Liver (tissue), 9 donors: ENCODE measurements around the gene PLA1A. TPM values are rescaled to one million over a fixed set of nuclear protein-coding genes. Genes with fewer than 3 reads are reported as not detected.
"Not testable (repeated sequence)": the region's sequence is repeated elsewhere in the genome, so short reads cannot be mapped to it uniquely, and the experiment has no call there.

Experiments used
- DNase-seq: peaks from one replicate; pipeline ENCODE4 v3.0.0-alpha.2; 2017; ENCODE audit warnings: low spot score
- H3K27ac ChIP-seq, 2 donors: one replicate each; pipeline ENCODE4 v1.7.0; 2013; ENCODE audit warnings: inconsistent platforms in 2 of 2, low read length in 2 of 2, control low read depth in 1 of 2, low read depth in 1 of 2, mild to moderate bottlenecking in 1 of 2
- H3K27me3 ChIP-seq, 4 donors: one replicate each; pipeline versions ENCODE4 v1.6.1 to v1.7.0; 2013; ENCODE audit warnings: low read length in 3 of 4, inconsistent platforms in 1 of 4, mild to moderate bottlenecking in 1 of 4, moderate library complexity in 1 of 4; ENCODE audit not compliant: control insufficient read depth in 4 of 4, insufficient read depth in 4 of 4
- H3K36me3 ChIP-seq, 4 donors: one replicate each; pipeline versions ENCODE4 v1.6.1 to v1.7.0; 2013; ENCODE audit warnings: low read length in 3 of 4, mild to moderate bottlenecking in 3 of 4, low read depth in 1 of 4, moderate library complexity in 1 of 4; ENCODE audit not compliant: control insufficient read depth in 4 of 4, insufficient read depth in 3 of 4
- H3K4me1 ChIP-seq, 4 donors: one replicate each; pipeline versions ENCODE4 v1.6.1 to v1.7.0; 2013; ENCODE audit warnings: low read length in 3 of 4, mild to moderate bottlenecking in 3 of 4, moderate library complexity in 1 of 4; ENCODE audit not compliant: control insufficient read depth in 4 of 4, insufficient read depth in 4 of 4
- H3K4me3 ChIP-seq, 3 donors: one replicate each; pipeline versions ENCODE4 v1.6.1 to v1.7.0; 2013; ENCODE audit warnings: low read length in 3 of 3, control low read depth in 1 of 3, low read depth in 1 of 3, mild to moderate bottlenecking in 1 of 3
- H3K9ac ChIP-seq, 2 donors: one replicate each; pipeline ENCODE4 v1.7.0; 2013; ENCODE audit warnings: low read length in 2 of 2, mild to moderate bottlenecking in 2 of 2, moderate library complexity in 2 of 2, control low read depth in 1 of 2, low read depth in 1 of 2
- H3K9me3 ChIP-seq, 4 donors: one replicate each; pipeline versions ENCODE4 v1.6.1 to v1.7.0; 2013; ENCODE audit warnings: low read length in 3 of 4; ENCODE audit not compliant: control insufficient read depth in 4 of 4
- EGR1 ChIP-seq, 2 donors: IDR thresholded peaks; 2 replicates each; pipeline ENCODE4 v1.6.1; 2016 to 2018; ENCODE audit warnings: antibody characterized with exemption in 2 of 2, low read depth in 2 of 2
- HNF4A ChIP-seq, 2 donors: conservative IDR thresholded peaks; 2 replicates each; pipeline ENCODE4 v1.6.1; 2016; ENCODE audit warnings: antibody characterized with exemption in 2 of 2, mild to moderate bottlenecking in 2 of 2
- HNF4G ChIP-seq: IDR thresholded peaks from 2 replicates; pipeline ENCODE4 v1.6.1; 2016; ENCODE audit warnings: antibody characterized with exemption
- RAD21 ChIP-seq, 2 donors: IDR thresholded peaks; 2 replicates each; pipeline ENCODE4 v1.6.1; 2016; ENCODE audit warnings: antibody characterized with exemption in 2 of 2, mild to moderate bottlenecking in 2 of 2
- SP1 ChIP-seq: IDR thresholded peaks from 2 replicates; pipeline ENCODE4 v1.6.1; 2018; ENCODE audit warnings: antibody characterized with exemption, mild to moderate bottlenecking
- YY1 ChIP-seq: IDR thresholded peaks from 2 replicates; pipeline ENCODE4 v1.6.1; 2016; ENCODE audit warnings: antibody characterized with exemption, mild to moderate bottlenecking
- ZBTB33 ChIP-seq: IDR thresholded peaks from 2 replicates; pipeline ENCODE4 v1.6.1; 2016; ENCODE audit warnings: antibody characterized with exemption
- WGBS: extraction: QIAGEN DNeasy Blood & Tissue Kit; methylation state at CpG from one replicate; pipeline ENCODE4 v1.1.7; 2013; 5-methylcytosine and 5-hydroxymethylcytosine counted together
- polyA plus RNA-seq, 2 donors: library from polyadenylated mRNA; stranded (reverse) in 1 of 2; unstranded in 1 of 2; fragments of 200-250 nt in 1 of 2; fragments of >200 nt in 1 of 2; fragmentation: Nextera tagmentation in 1 of 2; extraction: Ambion mirVana in 1 of 2; gene quantifications; one replicate each; pipeline versions ENCODE4 v1.2.1 to v1.2.3, GENCODE V29; 2013 to 2015
- total RNA-seq, 2 donors: library from RNA; depleted of rRNA; stranded (reverse); fragments of >200 nt; gene quantifications; one replicate each; pipeline ENCODE4 v1.2.3, GENCODE V29; 2014
- TF ChIP-seq, protein P1 (sequence below): IDR thresholded peaks from 2 replicates; pipeline ENCODE4 v1.6.1; 2016; ENCODE audit warnings: antibody characterized with exemption, mild to moderate bottlenecking
- TF ChIP-seq, protein P2 (sequence below): fragments of 150-350 bp; IDR thresholded peaks from 2 replicates; pipeline ENCODE4 v1.5.1; 2017; ENCODE audit warnings: improper control_type of control experiment, low read depth, low read length; ENCODE audit not compliant: missing input control
- donor health status: healthy.
- donor health status: healthy.
- donor health status: healthy.
- donor health status: healthy.
- donor health status: healthy.

Gene PLA1A
- total and polyA plus RNA-seq, 4 donors: 6.0 to 63.9 (median 33.0) TPM

DNA sequence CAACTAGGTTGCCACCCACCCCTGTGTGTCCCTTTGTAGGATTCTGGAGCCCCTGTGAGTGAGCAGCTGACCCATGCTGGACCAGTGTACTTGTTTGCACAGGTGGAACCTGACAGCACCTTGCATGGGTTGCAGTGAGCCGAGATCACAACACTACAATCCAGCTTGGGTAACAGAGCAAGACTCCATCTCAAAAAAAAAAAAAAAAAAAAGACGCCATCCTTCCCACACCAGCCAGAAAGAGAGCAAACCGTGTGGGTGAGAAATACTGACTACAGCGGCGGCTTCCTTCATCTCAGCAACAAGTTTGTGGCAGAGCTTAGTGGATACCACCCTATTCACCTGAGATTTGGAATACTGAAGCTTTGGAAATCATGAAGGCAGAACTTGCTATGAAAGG lies 37.5 kb upstream of the PLA1A start:
- no peak overlapping the region for H3K4me3 ChIP-seq

GRCh38 chr3:119562307-119562961 lies 35.3 kb upstream of the PLA1A start:
- H3K4me1 ChIP-seq: peaks cover 0 to 1% (median 0%) of the 10 kb centered on the region in 4 donors
- no peak overlapping the region for H3K4me3 ChIP-seq
- H3K27ac ChIP-seq: no peak overlapping the region
- H3K9ac ChIP-seq: no peak overlapping the region
- H3K27me3 ChIP-seq: no peaks in the 10 kb centered on the region
- TF ChIP-seq YY1 (no peak), RAD21 (IDR thresholded peaks at IDR 0.05) (no peak)
- TF ChIP-seq, protein P1, sequence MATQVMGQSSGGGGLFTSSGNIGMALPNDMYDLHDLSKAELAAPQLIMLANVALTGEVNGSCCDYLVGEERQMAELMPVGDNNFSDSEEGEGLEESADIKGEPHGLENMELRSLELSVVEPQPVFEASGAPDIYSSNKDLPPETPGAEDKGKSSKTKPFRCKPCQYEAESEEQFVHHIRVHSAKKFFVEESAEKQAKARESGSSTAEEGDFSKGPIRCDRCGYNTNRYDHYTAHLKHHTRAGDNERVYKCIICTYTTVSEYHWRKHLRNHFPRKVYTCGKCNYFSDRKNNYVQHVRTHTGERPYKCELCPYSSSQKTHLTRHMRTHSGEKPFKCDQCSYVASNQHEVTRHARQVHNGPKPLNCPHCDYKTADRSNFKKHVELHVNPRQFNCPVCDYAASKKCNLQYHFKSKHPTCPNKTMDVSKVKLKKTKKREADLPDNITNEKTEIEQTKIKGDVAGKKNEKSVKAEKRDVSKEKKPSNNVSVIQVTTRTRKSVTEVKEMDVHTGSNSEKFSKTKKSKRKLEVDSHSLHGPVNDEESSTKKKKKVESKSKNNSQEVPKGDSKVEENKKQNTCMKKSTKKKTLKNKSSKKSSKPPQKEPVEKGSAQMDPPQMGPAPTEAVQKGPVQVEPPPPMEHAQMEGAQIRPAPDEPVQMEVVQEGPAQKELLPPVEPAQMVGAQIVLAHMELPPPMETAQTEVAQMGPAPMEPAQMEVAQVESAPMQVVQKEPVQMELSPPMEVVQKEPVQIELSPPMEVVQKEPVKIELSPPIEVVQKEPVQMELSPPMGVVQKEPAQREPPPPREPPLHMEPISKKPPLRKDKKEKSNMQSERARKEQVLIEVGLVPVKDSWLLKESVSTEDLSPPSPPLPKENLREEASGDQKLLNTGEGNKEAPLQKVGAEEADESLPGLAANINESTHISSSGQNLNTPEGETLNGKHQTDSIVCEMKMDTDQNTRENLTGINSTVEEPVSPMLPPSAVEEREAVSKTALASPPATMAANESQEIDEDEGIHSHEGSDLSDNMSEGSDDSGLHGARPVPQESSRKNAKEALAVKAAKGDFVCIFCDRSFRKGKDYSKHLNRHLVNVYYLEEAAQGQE: no peak
- H3K9me3 ChIP-seq: no peaks in the 10 kb centered on the region
- H3K36me3 ChIP-seq: no peaks in the 10 kb centered on the region
- DNase-seq: no peak
- WGBS: 66% methylated on average over 6 of the region's 6 CpGs

More for the DNA sequence above, 37.5 kb upstream of the PLA1A start:
- Histone ChIP-seq H3K9me3 (no peaks in the 10 kb centered on the region), H3K27ac (no peak overlapping the region), H3K36me3 (no peaks in the 10 kb centered on the region), H3K27me3 (no peaks in the 10 kb centered on the region), H3K9ac (no peak overlapping the region), H3K4me1 (peaks cover 0 to 1% (median 0%) of the 10 kb centered on the region in 4 donors)
- DNase-seq: no peak
- TF ChIP-seq HNF4A (conservative IDR thresholded peaks at IDR 0.05): no peak
- no peak for TF ChIP-seq SP1
- TF ChIP-seq ZBTB33: no peak
- TF ChIP-seq EGR1 (IDR thresholded peaks at IDR 0.05; ENCODE audit: low read depth in 2 of 2): no peak
- TF ChIP-seq HNF4G: no peak
- TF ChIP-seq, protein P2, sequence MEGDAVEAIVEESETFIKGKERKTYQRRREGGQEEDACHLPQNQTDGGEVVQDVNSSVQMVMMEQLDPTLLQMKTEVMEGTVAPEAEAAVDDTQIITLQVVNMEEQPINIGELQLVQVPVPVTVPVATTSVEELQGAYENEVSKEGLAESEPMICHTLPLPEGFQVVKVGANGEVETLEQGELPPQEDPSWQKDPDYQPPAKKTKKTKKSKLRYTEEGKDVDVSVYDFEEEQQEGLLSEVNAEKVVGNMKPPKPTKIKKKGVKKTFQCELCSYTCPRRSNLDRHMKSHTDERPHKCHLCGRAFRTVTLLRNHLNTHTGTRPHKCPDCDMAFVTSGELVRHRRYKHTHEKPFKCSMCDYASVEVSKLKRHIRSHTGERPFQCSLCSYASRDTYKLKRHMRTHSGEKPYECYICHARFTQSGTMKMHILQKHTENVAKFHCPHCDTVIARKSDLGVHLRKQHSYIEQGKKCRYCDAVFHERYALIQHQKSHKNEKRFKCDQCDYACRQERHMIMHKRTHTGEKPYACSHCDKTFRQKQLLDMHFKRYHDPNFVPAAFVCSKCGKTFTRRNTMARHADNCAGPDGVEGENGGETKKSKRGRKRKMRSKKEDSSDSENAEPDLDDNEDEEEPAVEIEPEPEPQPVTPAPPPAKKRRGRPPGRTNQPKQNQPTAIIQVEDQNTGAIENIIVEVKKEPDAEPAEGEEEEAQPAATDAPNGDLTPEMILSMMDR: no peak
- 89% methylated on average over 5 of the region's 5 CpGs for WGBS

DNA sequence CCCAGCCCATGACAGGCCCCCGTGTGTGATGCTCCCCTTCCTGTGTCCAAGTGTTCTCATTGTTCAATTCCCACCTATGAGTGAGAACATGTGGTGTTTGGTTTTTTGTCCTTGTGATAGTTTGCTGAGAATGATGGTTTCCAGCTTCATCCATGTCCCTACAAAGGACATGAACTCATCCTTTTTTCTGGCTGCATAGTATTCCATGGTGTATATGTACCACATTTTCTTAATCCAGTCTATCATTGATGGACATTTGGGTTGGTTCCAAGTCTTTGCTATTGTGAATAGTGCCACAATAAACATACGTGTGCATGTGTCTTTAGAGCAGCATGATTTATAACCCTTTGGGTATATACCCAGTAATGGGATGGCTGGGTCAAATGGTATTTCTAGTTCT lies 34.4 kb upstream of the PLA1A start:
- H3K27me3 ChIP-seq, H3K4me1 ChIP-seq, H3K36me3 ChIP-seq, DNase-seq, H3K9me3 ChIP-seq, H3K9ac ChIP-seq, H3K27ac ChIP-seq, H3K4me3 ChIP-seq: not testable (repeated sequence)
- WGBS: 82% methylated on average over 2 of the region's 2 CpGs
